CD4-positive, alpha-beta T cell treated with Interleukin-6 for 4 hours (primary cell): Measurements from ENCODE around the gene NACC1.

Experiments used
- DNase-seq: peaks from one replicate; pipeline ENCODE4 v3.0.0-alpha.2; 2020; ENCODE audit warnings: mixed read lengths

Gene NACC1

GRCh38 chr19:13117772-13118423, at the start of gene NACC1:
NACC1 (plus strand) TSS chr19:13118264; CDS start chr19:13135208, 16,944 bp downstream.
- peak; percentile 89 for DNase-seq

DNA sequence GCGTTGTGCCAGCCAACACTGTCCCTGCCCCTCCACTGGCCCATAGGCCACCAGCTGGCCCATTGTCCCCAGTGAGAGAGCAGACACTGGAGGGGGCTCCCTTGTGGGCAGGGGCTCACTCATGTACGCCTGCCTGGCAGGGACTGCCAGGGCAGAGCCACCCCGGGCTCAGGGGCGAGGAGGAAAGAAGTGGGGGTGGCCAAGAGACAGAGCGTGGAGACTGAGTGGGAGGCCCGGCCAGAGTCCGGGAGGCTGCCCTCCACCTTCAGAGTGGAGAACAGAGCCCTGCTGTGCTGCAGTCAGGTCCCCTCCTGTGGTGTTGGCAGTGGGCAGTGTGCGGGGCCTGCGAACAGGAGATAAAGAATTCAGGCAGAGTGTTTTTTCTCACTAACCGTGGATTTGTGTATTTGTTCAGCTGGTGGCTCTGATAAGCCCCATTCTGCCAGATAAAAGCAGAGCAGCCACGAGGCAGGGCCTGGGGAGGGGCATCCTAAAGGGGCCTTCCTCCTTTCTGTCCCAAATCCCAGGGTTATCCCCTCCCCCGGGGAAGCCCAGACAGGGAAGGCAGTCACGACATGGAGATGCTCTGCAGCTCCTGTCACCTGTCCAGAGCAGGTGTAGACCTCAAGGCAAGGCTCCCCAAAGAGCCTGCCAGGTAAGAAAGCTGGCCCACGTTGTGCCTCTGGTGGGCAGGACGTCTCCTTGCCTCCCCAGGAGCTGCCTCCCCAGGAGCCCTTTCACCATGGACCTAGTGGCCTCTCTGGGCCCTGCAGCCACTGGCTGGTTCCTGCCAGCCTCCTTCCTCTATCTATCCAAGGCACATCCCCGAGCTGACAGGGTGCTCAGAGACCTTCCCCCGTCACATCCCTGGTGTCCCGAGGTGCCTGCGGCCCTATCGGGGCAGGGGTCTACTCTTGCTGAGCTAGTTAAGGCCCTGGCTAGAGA, 48.4 kb upstream of the NACC1 start:
- DNase-seq: no peak

DNA sequence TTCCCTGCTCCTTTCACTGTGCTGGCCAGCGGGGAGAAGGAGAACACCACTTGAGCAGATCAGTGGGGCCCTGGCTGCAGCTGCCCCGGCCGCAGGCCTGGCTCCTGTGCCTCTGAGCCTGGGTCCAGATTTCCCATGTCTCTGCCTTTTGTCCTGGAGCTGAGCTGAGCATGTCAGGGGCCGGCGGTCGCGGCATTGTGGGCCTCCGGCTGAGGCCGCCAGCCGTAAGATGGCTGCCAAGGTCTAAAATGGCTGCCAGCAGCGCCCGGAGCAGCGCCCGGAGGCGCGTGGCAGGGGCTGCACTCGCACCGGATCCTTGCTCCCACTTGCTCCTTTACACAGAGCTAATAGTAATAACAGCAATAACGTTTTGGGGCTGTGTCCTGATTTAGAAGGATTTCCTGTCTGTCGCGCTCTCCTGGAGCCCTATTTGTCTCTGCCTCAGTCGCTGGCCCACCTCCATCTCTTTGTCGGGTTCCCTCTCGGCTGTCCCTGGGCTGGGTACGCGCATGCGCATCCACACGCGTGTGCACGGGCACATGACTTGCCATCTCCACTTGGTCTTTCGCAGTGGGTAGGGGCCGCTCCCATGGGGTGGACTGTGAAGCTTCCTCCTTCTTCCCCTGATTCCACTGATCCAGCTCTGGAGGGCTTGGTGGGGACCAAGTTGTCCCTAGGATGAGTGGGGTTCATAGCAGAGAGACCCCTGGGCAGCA, 47.5 kb upstream of the NACC1 start:
- DNase-seq: no peak

DNA sequence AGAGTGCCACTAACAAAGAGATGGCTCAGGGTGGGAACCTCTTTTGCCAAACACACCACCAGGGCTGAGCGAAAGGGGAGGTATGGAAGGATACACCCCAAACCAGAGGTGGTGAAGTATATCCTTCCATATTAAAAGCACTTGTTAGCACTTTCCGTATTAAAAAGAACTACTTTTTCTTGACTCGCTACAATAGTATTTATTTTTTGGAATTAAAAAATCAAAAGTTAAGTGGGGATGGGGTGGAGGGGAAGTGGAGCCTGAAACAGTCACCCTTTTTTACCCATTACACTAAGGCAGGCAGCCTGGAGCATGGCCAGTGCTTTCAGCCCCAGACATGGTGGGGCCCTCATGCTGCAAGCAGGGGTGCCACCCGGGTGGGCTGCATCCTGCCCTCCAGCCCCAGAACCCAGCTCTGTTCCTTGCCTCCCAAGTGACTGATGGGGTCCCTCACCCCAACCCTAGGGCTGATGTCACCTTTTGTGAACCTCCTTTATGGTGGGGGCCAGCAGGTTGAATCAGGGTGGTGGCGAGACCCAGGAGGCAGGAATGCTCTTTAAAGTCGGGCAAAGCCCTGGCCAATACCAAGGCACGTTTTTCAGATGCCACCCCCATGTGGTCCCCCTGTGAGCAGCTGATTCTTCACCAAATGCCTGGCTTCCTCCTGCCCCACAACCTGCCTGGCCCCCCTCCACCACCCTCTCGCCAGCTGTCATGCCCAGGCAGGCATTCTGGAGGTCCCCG, 46.4 kb upstream of the NACC1 start:
- DNase-seq: no peak

DNA sequence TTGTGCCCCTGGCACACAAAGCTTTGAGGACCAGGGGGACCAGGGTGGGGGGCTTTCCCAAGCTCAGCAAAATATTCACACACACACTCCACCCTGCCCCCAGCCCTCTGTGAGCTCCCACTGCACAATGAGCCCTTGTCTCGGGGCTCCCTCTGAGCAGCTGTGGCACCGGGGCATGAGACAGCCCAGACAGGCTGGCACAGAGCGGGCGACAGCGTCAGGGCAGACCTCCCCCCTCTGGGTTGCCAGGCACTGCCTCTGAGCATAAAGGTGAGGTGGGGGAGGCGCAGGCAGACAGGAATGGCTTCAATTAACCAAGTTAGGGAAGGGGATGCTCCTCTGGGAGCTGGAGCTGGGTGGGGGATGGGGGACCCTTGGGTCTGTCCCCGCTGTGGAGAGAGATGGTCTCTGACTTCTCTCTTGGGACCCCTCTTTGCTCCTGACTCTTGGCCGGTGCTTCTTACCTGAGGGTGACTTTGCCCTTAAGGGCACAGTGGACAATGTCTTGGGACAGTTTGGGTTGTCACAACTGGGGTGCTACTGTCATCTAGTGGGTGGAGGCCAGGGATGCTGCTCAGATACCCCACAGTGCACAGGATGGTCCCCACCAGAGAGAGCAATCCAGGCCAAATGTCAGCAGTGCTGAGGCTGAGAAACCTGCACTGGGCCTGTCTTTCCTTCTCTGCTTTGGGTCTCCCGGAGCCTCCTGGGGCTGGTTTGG, 45.7 kb upstream of the NACC1 start:
- no peak for DNase-seq

DNA sequence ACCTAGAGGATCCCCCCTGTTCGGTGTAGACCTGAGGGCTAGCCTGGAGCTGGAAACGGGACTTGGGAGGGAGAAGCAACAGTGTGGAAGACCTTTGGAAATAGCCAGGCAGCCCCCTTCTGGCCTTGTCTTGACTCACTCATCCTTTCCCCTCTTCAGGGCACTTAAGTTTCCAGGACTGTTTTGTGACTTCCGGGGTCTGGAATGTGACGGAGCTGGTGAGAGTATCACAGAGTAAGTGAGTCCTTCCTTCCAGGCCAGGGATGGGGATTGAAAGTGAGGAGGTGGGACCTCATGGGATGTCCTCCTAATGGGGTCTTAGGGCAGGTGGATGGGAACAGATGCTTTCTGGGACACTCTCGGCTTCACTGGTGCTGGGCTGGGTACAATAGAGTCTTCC, 44.8 kb upstream of the NACC1 start:
- DNase-seq: no peak

- no peak for DNase-seq
Measured at GRCh38 chr19:13074378-13074777, 43.7 kb upstream of the NACC1 start.

GRCh38 chr19:13076320-13076719, 41.7 kb upstream of the NACC1 start:
- DNase-seq: no peak

- no peak for DNase-seq
Measured at GRCh38 chr19:13076787-13077186, 41.3 kb upstream of the NACC1 start.

DNA sequence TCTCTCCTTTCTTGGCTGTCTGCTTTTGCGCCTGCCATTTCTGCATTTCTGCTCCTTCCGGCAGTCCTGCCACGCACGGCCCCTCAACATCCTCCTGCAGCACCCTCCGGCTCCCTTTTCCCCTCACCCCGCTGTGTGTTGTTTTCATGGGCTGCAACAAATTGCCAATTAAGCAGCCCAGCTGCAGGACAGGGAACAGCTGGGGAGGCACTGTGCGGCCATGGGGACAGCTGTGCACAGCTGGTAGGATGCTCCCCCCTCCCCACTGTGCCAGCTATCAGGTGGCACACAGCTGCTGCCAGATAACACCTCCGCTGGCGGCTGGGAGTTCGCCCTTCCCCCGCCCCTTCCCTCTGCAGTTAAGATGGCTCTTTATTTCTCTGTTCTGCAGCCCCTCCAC, 40.8 kb upstream of the NACC1 start:
- DNase-seq: no peak

- DNase-seq: no peak
Measured at GRCh38 chr19:13078381-13078780, 39.7 kb upstream of the NACC1 start.

- DNase-seq: no peak
Measured at GRCh38 chr19:13078897-13079541, 39.0 kb upstream of the NACC1 start.

DNA sequence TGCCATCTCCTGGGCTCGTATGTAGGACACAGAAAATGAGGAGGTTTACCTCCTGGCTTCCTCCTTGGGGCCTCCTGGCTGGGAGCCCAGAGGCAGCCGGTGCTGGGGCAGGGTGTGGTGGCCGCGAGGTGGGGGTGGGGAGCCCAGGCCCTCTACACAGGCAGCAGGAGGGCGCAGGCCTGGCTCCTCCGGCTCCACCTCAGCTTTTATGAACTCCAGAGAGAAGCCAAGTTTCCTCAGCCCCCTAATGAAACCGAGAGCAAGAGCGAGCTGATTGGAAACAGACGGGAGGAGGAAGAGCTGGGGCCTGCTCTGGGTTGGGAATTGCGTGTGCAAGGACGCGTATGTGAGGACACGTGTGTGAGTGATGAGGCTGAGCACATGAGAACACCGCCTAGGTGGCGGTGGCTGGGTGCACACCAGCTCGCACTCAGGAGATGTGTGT, 38.5 kb upstream of the NACC1 start:
- DNase-seq: no peak

GRCh38 chr19:13082192-13083007, 35.7 kb upstream of the NACC1 start:
- DNase-seq: no peak

GRCh38 chr19:13083008-13083404, 35.1 kb upstream of the NACC1 start:
- DNase-seq: no peak

DNA sequence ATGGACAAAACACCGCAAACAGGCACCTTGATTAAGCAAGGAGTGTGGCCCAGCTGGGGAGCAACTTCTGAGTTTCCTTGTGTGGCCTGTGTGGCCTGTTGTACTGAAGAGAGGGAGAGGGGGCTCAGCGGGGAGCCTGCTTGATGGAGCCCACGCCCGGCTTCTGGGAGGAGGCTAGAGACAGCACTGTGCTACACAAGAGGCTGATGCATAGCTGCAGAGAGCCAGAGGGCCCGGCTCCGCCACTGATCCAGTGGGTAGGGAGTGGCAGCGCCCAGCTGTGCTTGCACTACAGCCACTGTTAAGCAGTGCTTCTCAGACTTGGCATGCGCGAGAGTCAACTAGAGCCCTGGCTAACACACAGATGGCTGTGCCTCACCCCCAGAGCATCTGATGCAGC, 34.4 kb upstream of the NACC1 start:
- DNase-seq: no peak

- no peak for DNase-seq
Measured at GRCh38 chr19:13085666-13086065, 32.4 kb upstream of the NACC1 start.

- no peak for DNase-seq
Measured at GRCh38 chr19:13086341-13086740, 31.7 kb upstream of the NACC1 start.

GRCh38 chr19:13087295-13087694, 30.8 kb upstream of the NACC1 start:
- no peak for DNase-seq

GRCh38 chr19:13087795-13088537, 30.1 kb upstream of the NACC1 start:
- DNase-seq: no peak
